K562 (cell line): ENCODE measurements around the gene USH2A. TPM values are rescaled to one million over a fixed set of nuclear protein-coding genes. Genes with fewer than 3 reads are reported as not detected.

Experiments
- ATAC-seq: fragments of 200-7000 bp; cut with Tn5 transposase; 3 replicates; pipeline ENCODE4 v1.9.1; 2020; ENCODE audit warnings: moderate library complexity
- BruUV-seq: library from RNA; stranded (reverse); fragments of 400-500 nt; replicated peaks from 2 replicates; lab custom pipeline; 2021; lab: Mats Ljungman, UMichigan
- CTCF ChIA-PET: fragments of 300-600 bp; formaldehyde crosslinking; extraction: SDS; loops from one replicate; lab custom pipeline; 2021; ENCODE audit warnings: low intra/inter-chr PET ratio; lab: Yijun Ruan, JAX
- POLR2A ChIA-PET: fragments of 300-600, 350-650 bp; sonication (Branson Sonifier 250); formaldehyde crosslinking; extraction: SDS; loops from one replicate; lab custom pipeline; 2021; ENCODE audit warnings: antibody characterized with exemption, inconsistent platforms; lab: Yijun Ruan, JAX
- DNase-seq, 4 experiments: peaks; one replicate each; pipeline versions ENCODE4 v3.0.0 to v3.0.0-alpha.2; 2011 to 2018; ENCODE audit warnings: low spot score in 3 of 4, mixed read lengths in 3 of 4; ENCODE audit errors: extremely low read depth in 1 of 4
- FAIRE-seq: peaks from 2 replicates; lab custom pipeline; 2011; peaks lifted over from hg19 to GRCh38; lab: Jason Lieb, UNC
- H2AFZ ChIP-seq: 2 replicates; pipeline ENCODE4 v1.6.0; 2011; ENCODE audit warnings: low read depth, low read length, control low read depth, inconsistent platforms
- H3K27ac ChIP-seq: fragments of 200-600 bp; 3 replicates; pipeline ENCODE4 v1.8.0; 2011; ENCODE audit warnings: low read depth, mild to moderate bottlenecking, control low read depth, inconsistent platforms, low read length, moderate library complexity, mixed read lengths; ENCODE audit errors: extremely low read depth
- H3K27me3 ChIP-seq, 2 experiments: fragments of 300-600 bp in 1 of 2; 2 replicates in 1 of 2; 3 replicates in 1 of 2; pipeline versions ENCODE4 v1.6.0 to v1.8.0; 2011; ENCODE audit warnings: inconsistent platforms in 2 of 2, low read length in 2 of 2, mild to moderate bottlenecking in 1 of 2, mixed read lengths in 1 of 2, moderate library complexity in 1 of 2; ENCODE audit not compliant: control insufficient read depth in 2 of 2, insufficient read depth in 2 of 2
- H3K36me3 ChIP-seq: fragments of 300-600 bp; 3 replicates; pipeline ENCODE4 v1.8.0; 2011; ENCODE audit warnings: mild to moderate bottlenecking, low read length, inconsistent platforms; ENCODE audit not compliant: control insufficient read depth, insufficient read depth
- H3K4me1 ChIP-seq, 2 experiments: fragments of 200-600 bp in 1 of 2; replicated peaks in 1 of 2; 2 replicates in 1 of 2; 3 replicates in 1 of 2; pipeline versions ENCODE4 v1.5.1 to v1.8.0; 2011; ENCODE audit warnings: inconsistent platforms in 2 of 2, low read length in 2 of 2, mild to moderate bottlenecking in 1 of 2, mixed read lengths in 1 of 2, moderate library complexity in 1 of 2; ENCODE audit not compliant: control insufficient read depth in 2 of 2, insufficient read depth in 2 of 2
- H3K4me2 ChIP-seq: 2 replicates; pipeline ENCODE4 v1.6.1; 2011; ENCODE audit warnings: low read length, control low read depth, inconsistent platforms, mixed read lengths; ENCODE audit not compliant: insufficient read depth
- H3K4me3 ChIP-seq: fragments of 200-600 bp; sonication (generic), shearing (Covaris generic); 2 replicates; pipeline ENCODE4 v1.5.1; 2016; ENCODE audit warnings: control low read depth, inconsistent platforms
- H3K79me2 ChIP-seq: fragments of 200-600 bp; 3 replicates; pipeline ENCODE4 v1.8.0; 2011; ENCODE audit warnings: low read length, inconsistent platforms; ENCODE audit not compliant: control insufficient read depth, insufficient read depth
- H3K9ac ChIP-seq, 2 experiments: 2 replicates each; pipeline versions ENCODE4 v1.6.0 to v1.6.1; 2011; ENCODE audit warnings: low read depth in 2 of 2, low read length in 2 of 2, control low read depth in 1 of 2, inconsistent platforms in 1 of 2, mild to moderate bottlenecking in 1 of 2, mixed read lengths in 1 of 2; ENCODE audit not compliant: insufficient read depth in 1 of 2
- H3K9me1 ChIP-seq: one replicate; pipeline ENCODE4 v1.6.0; 2011; ENCODE audit warnings: inconsistent platforms, mild to moderate bottlenecking, low read length, moderate library complexity; ENCODE audit not compliant: control insufficient read depth, insufficient read depth
- H3K9me3 ChIP-seq: replicated peaks from 2 replicates; pipeline ENCODE4 v1.5.1; 2011; ENCODE audit warnings: low read depth, low read length, inconsistent platforms; ENCODE audit not compliant: control insufficient read depth, insufficient read depth
- H4K20me1 ChIP-seq: replicated peaks from 2 replicates; pipeline ENCODE4 v1.6.1; 2011; ENCODE audit warnings: low read length, inconsistent platforms, mixed read lengths; ENCODE audit not compliant: control insufficient read depth, insufficient read depth
- HOXB6 ChIP-seq: fragments of 250-450 bp; sonication (Bioruptor Pico); IDR thresholded peaks from 2 replicates; pipeline ENCODE4 v1.5.1; 2022; ENCODE audit warnings: mild to moderate bottlenecking, borderline replicate concordance
- KLF13 ChIP-seq: fragments of 450-650 bp; IDR thresholded peaks from 2 replicates; pipeline ENCODE4 v1.6.1; 2016; ENCODE audit warnings: missing genetic modification characterization, low read depth, mild to moderate bottlenecking, missing compliant biosample characterization, moderate library complexity, borderline replicate concordance
- L3MBTL2 ChIP-seq: fragments of 450-650 bp; IDR thresholded peaks from 2 replicates; pipeline ENCODE4 v1.6.1; 2016; ENCODE audit warnings: mild to moderate bottlenecking, moderate library complexity
- RAD51 ChIP-seq: fragments of 450-650 bp; IDR thresholded peaks from 2 replicates; pipeline ENCODE4 v1.7.1; 2016; ENCODE audit warnings: low read depth, mild to moderate bottlenecking, borderline replicate concordance
- USF1 ChIP-seq: sonication (generic); formaldehyde crosslinking; IDR thresholded peaks from 2 replicates; pipeline ENCODE4 v1.9.0; 2022; ENCODE audit warnings: mild to moderate bottlenecking, missing genetic modification reagents
- WGBS: fragments of 100-300 bp; shearing (Covaris generic); methylation state at CpG from one replicate; pipeline ENCODE4 v1.1.6; 2016; ENCODE audit warnings: low coverage, mixed read lengths; ENCODE audit not compliant: insufficient coverage; ENCODE audit errors: missing lambda C conversion rate; 5-methylcytosine and 5-hydroxymethylcytosine counted together
- in situ Hi-C: fragments of 300-500 bp; cut with MboI; formaldehyde crosslinking; loops from 4 replicates; pipeline ENCODE4 v1.15.0; 2018; ENCODE audit warnings: inconsistent platforms, mixed read lengths
- intact Hi-C: fragments of 100-400 bp; cut with micrococcal nuclease; formaldehyde crosslinking; loops from 2 replicates; pipeline ENCODE4 v1.14.2; 2022
- polyA plus RNA-seq, 8 experiments: library from polyadenylated mRNA; depleted of rRNA in 4 of 8; stranded (reverse) in 5 of 8; unstranded in 3 of 8; fragments of >200 nt; fragmentation: Nextera tagmentation in 2 of 8; fragmentation: Illumina TruSeq in 1 of 8; extraction: Ambion mirVana in 2 of 8; extraction: Trizol in 1 of 8; gene quantifications; 2 replicates each; pipeline versions ENCODE4 v1.2.1 to v1.2.3, GENCODE V29; 2011 to 2014; ENCODE audit warnings: inconsistent platforms in 1 of 8, missing spikeins in 1 of 8
- total RNA-seq, 7 experiments: library from RNA; depleted of rRNA in 6 of 7; stranded (reverse); fragments of >200 nt in 6 of 7; fragmentation: Illumina TruSeq in 2 of 7; extraction: Trizol in 2 of 7; gene quantifications; 2 replicates each; pipeline versions ENCODE4 v1.2.1 to v1.2.3, GENCODE V29; 2011 to 2021; ENCODE audit warnings: low replicate concordance in 1 of 7
- TF ChIP-seq, protein P1 (sequence below), 2 experiments: fragments of 450-650 bp; formaldehyde crosslinking in 1 of 2; IDR thresholded peaks; 2 replicates each; pipeline versions ENCODE4 v1.4.0 to v1.6.1; 2014 to 2020; ENCODE audit warnings: mild to moderate bottlenecking in 2 of 2, borderline replicate concordance in 1 of 2, low read depth in 1 of 2
- TF ChIP-seq, protein P2 (sequence below): sonication (generic); formaldehyde crosslinking; IDR thresholded peaks from 2 replicates; pipeline ENCODE4 v1.8.1; 2023; ENCODE audit warnings: mild to moderate bottlenecking, missing genetic modification reagents
- TF ChIP-seq, protein P3 (sequence below): fragments of 250-450 bp; sonication (Bioruptor Pico); IDR thresholded peaks from 2 replicates; pipeline ENCODE4 v1.5.0; 2020; ENCODE audit warnings: mild to moderate bottlenecking, borderline replicate concordance

USH2A gene
- total and polyA plus RNA-seq, 9 of the 15 experiments (the other 6 are each of a cell fraction or from before 2014, with no cell fraction given), result under 0.01 TPM; not detected in 7

GRCh38 chr1:215887627-215888026, 535.6 kb downstream of the USH2A start (continued):
- TF ChIP-seq, protein P1, sequence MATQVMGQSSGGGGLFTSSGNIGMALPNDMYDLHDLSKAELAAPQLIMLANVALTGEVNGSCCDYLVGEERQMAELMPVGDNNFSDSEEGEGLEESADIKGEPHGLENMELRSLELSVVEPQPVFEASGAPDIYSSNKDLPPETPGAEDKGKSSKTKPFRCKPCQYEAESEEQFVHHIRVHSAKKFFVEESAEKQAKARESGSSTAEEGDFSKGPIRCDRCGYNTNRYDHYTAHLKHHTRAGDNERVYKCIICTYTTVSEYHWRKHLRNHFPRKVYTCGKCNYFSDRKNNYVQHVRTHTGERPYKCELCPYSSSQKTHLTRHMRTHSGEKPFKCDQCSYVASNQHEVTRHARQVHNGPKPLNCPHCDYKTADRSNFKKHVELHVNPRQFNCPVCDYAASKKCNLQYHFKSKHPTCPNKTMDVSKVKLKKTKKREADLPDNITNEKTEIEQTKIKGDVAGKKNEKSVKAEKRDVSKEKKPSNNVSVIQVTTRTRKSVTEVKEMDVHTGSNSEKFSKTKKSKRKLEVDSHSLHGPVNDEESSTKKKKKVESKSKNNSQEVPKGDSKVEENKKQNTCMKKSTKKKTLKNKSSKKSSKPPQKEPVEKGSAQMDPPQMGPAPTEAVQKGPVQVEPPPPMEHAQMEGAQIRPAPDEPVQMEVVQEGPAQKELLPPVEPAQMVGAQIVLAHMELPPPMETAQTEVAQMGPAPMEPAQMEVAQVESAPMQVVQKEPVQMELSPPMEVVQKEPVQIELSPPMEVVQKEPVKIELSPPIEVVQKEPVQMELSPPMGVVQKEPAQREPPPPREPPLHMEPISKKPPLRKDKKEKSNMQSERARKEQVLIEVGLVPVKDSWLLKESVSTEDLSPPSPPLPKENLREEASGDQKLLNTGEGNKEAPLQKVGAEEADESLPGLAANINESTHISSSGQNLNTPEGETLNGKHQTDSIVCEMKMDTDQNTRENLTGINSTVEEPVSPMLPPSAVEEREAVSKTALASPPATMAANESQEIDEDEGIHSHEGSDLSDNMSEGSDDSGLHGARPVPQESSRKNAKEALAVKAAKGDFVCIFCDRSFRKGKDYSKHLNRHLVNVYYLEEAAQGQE (IDR thresholded peaks at IDR 0.05; ENCODE audit: borderline replicate concordance), result no peak
- TF ChIP-seq, protein P1 (CRISPR knock-in tag; IDR thresholded peaks at IDR 0.05; ENCODE audit: low read depth), result no peak
- TF ChIP-seq HOXB6, result no peak

- in situ Hi-C loops (no loop called here), intact Hi-C loops (no loop called here)
- POLR2A ChIA-PET, result no interaction called here
- Histone ChIP-seq H2AFZ (no peak overlapping the region), H3K27ac (no peak overlapping the region), H3K9me1 (no peaks in the 10 kb centered on the region), H3K9me3 (no peaks in the 10 kb centered on the region; the same call in 1 of the 2 replicates), H3K4me2 (no peak overlapping the region), H3K79me2 (no peaks in the 10 kb centered on the region), H3K27me3 (no peaks in the 10 kb centered on the region), H3K4me3 (no peak overlapping the region), H4K20me1 (no peaks in the 10 kb centered on the region), H3K4me1 (no peaks in the 10 kb centered on the region), H3K36me3 (no peaks in the 10 kb centered on the region), H3K9ac (no peak overlapping the region)
- DNase-seq (no peak), FAIRE-seq (no peak), ATAC-seq (no peak)
- no TSS peak for BruUV-seq
- 0% methylated on average over 3 of the region's 3 CpGs for WGBS
- CTCF ChIA-PET, result no interaction called here
- TF ChIP-seq, protein P2, sequence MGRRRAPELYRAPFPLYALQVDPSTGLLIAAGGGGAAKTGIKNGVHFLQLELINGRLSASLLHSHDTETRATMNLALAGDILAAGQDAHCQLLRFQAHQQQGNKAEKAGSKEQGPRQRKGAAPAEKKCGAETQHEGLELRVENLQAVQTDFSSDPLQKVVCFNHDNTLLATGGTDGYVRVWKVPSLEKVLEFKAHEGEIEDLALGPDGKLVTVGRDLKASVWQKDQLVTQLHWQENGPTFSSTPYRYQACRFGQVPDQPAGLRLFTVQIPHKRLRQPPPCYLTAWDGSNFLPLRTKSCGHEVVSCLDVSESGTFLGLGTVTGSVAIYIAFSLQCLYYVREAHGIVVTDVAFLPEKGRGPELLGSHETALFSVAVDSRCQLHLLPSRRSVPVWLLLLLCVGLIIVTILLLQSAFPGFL, result no peak
- TF ChIP-seq, protein P3, sequence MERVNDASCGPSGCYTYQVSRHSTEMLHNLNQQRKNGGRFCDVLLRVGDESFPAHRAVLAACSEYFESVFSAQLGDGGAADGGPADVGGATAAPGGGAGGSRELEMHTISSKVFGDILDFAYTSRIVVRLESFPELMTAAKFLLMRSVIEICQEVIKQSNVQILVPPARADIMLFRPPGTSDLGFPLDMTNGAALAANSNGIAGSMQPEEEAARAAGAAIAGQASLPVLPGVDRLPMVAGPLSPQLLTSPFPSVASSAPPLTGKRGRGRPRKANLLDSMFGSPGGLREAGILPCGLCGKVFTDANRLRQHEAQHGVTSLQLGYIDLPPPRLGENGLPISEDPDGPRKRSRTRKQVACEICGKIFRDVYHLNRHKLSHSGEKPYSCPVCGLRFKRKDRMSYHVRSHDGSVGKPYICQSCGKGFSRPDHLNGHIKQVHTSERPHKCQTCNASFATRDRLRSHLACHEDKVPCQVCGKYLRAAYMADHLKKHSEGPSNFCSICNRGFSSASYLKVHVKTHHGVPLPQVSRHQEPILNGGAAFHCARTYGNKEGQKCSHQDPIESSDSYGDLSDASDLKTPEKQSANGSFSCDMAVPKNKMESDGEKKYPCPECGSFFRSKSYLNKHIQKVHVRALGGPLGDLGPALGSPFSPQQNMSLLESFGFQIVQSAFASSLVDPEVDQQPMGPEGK (CRISPR knock-in tag), result no peak
- TF ChIP-seq KLF13 (no peak), USF1 (no peak), L3MBTL2 (no peak), RAD51 (no peak)
Observed at GRCh38 chr1:215883004-215883403, 540.2 kb downstream of the USH2A start.
